Nucleus accumbens (tissue), 56 donors: ENCODE results near the gene OPRL1.

Experiments
- DNase-seq, 56 donors: peaks; one replicate each; lab custom pipeline; 2025; lab: John Stamatoyannopoulos, UW

The OPRL1 gene

GRCh38 chr20:64070244-64070993, 9.5 kb upstream of the OPRL1 start:
- DNase-seq: no peak

- no peak for DNase-seq
Observed at GRCh38 chr20:64071341-64072332, 8.2 kb upstream of the OPRL1 start.

- no peak for DNase-seq
Observed at GRCh38 chr20:64072498-64073063, 7.3 kb upstream of the OPRL1 start.

- no peak for DNase-seq
Observed at GRCh38 chr20:64073476-64074183, 6.3 kb upstream of the OPRL1 start.

- DNase-seq: no peak
Observed at GRCh38 chr20:64074184-64074789, 5.6 kb upstream of the OPRL1 start.

GRCh38 chr20:64074963-64075362, 4.9 kb upstream of the OPRL1 start:
- no peak for DNase-seq

GRCh38 chr20:64075556-64075955, 4.3 kb upstream of the OPRL1 start:
- no peak for DNase-seq

- no peak for DNase-seq
Observed at GRCh38 chr20:64076061-64076997, 3.6 kb upstream of the OPRL1 start.

- peak in 7 of 56 donors; percentile 10 to 42 (median 24) for DNase-seq
Observed at GRCh38 chr20:64077094-64077493, 2.8 kb upstream of the OPRL1 start.

GRCh38 chr20:64077541-64077875, 2.4 kb upstream of the OPRL1 start:
- no peak for DNase-seq

GRCh38 chr20:64077876-64078551, 1.9 kb upstream of the OPRL1 start:
- DNase-seq: peak in 1 of 56 donors; percentile 24

- no peak for DNase-seq
Observed at GRCh38 chr20:64078934-64079272, 979 bp upstream of the OPRL1 start.

- DNase-seq: peak in 43 of 56 donors; percentile 11 to 83 (median 48)
Observed at GRCh38 chr20:64079273-64080012, 439 bp upstream of the OPRL1 start, which contains the start of gene RGS19. Gene RGS19 (minus strand): TSS chr20:64079518. CDS start chr20:64076886, 2,632 bp downstream.

GRCh38 chr20:64080813-64081623, 1.1 kb downstream of the OPRL1 start:
- no peak for DNase-seq

GRCh38 chr20:64081624-64081964, 1.7 kb downstream of the OPRL1 start:
- DNase-seq: no peak

- no peak for DNase-seq
Observed at GRCh38 chr20:64082126-64082731, 2.3 kb downstream of the OPRL1 start.
